WTC11 (cell line): ENCODE measurements around the gene PNCK.

ENCODE experiments used
- ATF1 ChIP-seq: sonication (generic); formaldehyde crosslinking; IDR thresholded peaks from 2 replicates; pipeline ENCODE4 v1.8.1; 2023; ENCODE audit warnings: mild to moderate bottlenecking, moderate library complexity, missing genetic modification reagents
- ATF2 ChIP-seq: sonication (generic); formaldehyde crosslinking; IDR thresholded peaks from 2 replicates; pipeline ENCODE4 v1.8.1; 2022; ENCODE audit warnings: low read depth, missing genetic modification reagents, borderline replicate concordance
- ATF6 ChIP-seq: sonication (generic); formaldehyde crosslinking; IDR thresholded peaks from 2 replicates; pipeline ENCODE4 v1.8.1; 2023; ENCODE audit warnings: mild to moderate bottlenecking, missing genetic modification reagents
- CREB1 ChIP-seq: sonication (generic); formaldehyde crosslinking; IDR thresholded peaks from 2 replicates; pipeline ENCODE4 v1.8.0; 2023; ENCODE audit warnings: mild to moderate bottlenecking, missing genetic modification reagents
- CTCF ChIP-seq: fragments of 200-600 bp; IDR thresholded peaks from 2 replicates; pipeline ENCODE4 v1.8.0; 2022; ENCODE audit warnings: antibody characterized with exemption
- E2F4 ChIP-seq: sonication (generic); formaldehyde crosslinking; IDR thresholded peaks from 2 replicates; pipeline ENCODE4 v1.8.1; 2022; ENCODE audit warnings: low read depth, mild to moderate bottlenecking, moderate library complexity, missing genetic modification reagents, borderline replicate concordance
- ELF4 ChIP-seq: sonication (generic); formaldehyde crosslinking; IDR thresholded peaks from 2 replicates; pipeline ENCODE4 v1.8.1; 2022; ENCODE audit warnings: low read depth, mild to moderate bottlenecking, moderate library complexity, missing genetic modification reagents
- SMAD4 ChIP-seq: sonication (generic); formaldehyde crosslinking; IDR thresholded peaks from 2 replicates; pipeline ENCODE4 v1.8.0; 2022; ENCODE audit warnings: mild to moderate bottlenecking, missing genetic modification reagents
- TEAD1 ChIP-seq: sonication (generic); formaldehyde crosslinking; IDR thresholded peaks from 2 replicates; pipeline ENCODE4 v1.8.0; 2022; ENCODE audit warnings: mild to moderate bottlenecking, missing genetic modification reagents
- USF2 ChIP-seq: sonication (generic); formaldehyde crosslinking; IDR thresholded peaks from 2 replicates; pipeline ENCODE4 v1.8.1; 2023; ENCODE audit warnings: mild to moderate bottlenecking, missing genetic modification reagents, moderate library complexity
- ZSCAN18 ChIP-seq: fragments of 250-450 bp; sonication (Bioruptor Pico); IDR thresholded peaks from 2 replicates; pipeline ENCODE4 v2.1.2; 2022; ENCODE audit warnings: mild to moderate bottlenecking, moderate library complexity

- no peak for TF ChIP-seq ATF1 (CRISPR knock-in tag)
- no peak for TF ChIP-seq CTCF
- TF ChIP-seq ATF6 (CRISPR knock-in tag): no peak
- TF ChIP-seq SMAD4: no peak
- no peak for TF ChIP-seq ATF2
- TF ChIP-seq CREB1 (CRISPR knock-in tag): no peak
- no peak for TF ChIP-seq USF2 (CRISPR knock-in tag)
- no peak for TF ChIP-seq ELF4 (CRISPR knock-in tag)
- no peak for TF ChIP-seq ZSCAN18 (CRISPR knock-in tag)
- TF ChIP-seq TEAD1 (CRISPR knock-in tag): no peak
- TF ChIP-seq E2F4: no peak
These were observed 37.6 kb downstream of the PNCK start for GRCh38 chrX:153635788-153636668.
